Stimulated activated CD4-positive, alpha-beta T cell treated with anti-CD3 and anti-CD28 coated beads, Interleukin-4, amount 100 ng/mL, for 48 hours (primary cell): Measurements from ENCODE around the gene AACS.
"Not testable (repeated sequence)": the region's sequence is repeated elsewhere in the genome, so short reads cannot be mapped to it uniquely, and the experiment has no call there.

Experiments used
- DNase-seq, 2 donors: peaks; one replicate each; pipeline ENCODE4 v3.0.0-alpha.2; 2020; ENCODE audit warnings: low read depth in 2 of 2

Gene AACS

DNA sequence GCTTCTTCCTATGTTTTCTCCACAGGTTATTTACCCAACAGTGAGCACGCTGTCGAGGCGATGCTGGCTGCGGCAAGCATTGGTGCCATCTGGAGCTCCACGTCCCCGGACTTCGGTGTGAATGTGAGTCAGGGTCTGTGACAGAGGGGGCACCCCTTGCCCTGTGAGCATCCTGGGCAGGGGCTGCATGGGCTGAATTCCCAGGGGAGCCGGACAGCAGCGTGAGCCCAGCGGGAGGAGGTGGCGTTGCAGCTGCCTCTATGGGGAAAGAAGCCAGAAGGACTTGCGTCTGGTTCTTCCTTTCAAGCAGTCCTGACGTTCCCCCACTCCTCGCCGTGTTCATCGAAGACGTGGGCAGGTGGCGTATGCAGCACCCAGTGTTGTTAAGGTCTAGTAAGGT is 26.2 kb downstream of the AACS start:
- no peak for DNase-seq

- DNase-seq, result no peak
These were observed 27.1 kb downstream of the AACS start for GRCh38 chr12:125092108-125092871.

- no peak for DNase-seq
These were observed 27.8 kb downstream of the AACS start for GRCh38 chr12:125092872-125093680.

GRCh38 chr12:125093681-125094330 is 28.6 kb downstream of the AACS start:
- no peak for DNase-seq

DNA sequence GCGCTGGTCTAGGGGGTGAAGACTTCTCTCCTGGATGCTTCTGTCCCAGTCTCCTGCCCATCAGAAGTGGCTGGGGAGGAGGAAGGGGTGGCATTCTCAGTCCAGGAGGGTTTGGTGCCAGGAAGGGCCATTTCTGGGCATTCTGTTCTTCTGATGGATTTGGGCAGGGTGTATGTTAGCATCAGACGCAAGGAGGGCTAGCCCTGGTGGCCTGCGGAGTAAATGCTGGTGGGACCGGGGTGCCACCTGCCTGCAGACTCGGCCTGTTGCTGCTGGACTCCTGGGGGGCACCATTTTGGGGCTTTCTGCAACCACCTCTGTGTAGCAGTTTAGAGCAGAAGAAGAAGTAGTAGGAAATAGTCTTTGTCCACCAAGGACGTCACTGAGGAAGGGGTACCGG is 31.7 kb downstream of the AACS start:
- no peak for DNase-seq

DNA sequence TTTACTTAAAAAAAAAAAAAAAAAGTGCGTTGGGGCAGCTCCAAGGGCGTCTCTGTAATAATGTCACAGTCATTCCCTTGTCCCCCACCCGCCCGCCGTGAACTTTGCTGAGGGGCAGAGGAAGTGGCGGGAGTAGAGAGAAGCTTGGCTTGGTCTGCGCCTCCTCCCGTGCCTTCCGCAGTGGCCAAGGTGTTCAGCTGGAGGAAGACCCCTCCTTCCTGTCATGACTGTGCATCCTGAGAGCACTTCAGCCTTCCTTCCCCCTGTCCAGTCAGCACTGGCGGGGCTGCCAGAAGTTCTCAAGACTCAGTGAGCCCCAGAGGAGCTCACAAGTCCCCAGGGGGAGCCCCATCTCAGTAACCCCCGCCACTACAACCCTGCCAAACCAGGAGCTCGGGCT is 32.2 kb downstream of the AACS start:
- no peak for DNase-seq

GRCh38 chr12:125098676-125099408 is 33.6 kb downstream of the AACS start:
- no peak for DNase-seq

GRCh38 chr12:125099409-125099782 is 34.2 kb downstream of the AACS start:
- DNase-seq, result no peak

GRCh38 chr12:125100551-125101434 is 35.6 kb downstream of the AACS start:
- DNase-seq, result no peak

- no peak for DNase-seq
These were observed 39.7 kb downstream of the AACS start for GRCh38 chr12:125104982-125105381.

DNA sequence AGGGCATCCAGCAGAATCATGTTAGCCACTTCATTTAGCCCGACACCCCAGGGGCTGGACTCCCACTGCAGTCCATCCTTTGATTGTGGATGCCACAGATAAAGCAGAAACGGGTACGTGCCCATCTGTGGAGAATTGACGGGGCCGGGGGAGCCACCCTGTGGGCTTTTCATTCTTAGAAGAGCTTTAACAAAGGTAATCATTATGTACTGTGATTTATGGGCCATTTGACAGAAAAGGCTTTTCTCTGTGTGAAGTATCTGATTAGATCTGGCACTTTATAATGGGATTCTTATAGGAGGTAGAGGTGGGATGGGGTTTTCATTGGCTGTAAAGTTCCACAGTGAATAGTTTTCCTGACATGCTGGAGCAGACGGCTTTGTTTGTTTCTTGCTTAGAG is 40.4 kb downstream of the AACS start:
- DNase-seq, result no peak

DNA sequence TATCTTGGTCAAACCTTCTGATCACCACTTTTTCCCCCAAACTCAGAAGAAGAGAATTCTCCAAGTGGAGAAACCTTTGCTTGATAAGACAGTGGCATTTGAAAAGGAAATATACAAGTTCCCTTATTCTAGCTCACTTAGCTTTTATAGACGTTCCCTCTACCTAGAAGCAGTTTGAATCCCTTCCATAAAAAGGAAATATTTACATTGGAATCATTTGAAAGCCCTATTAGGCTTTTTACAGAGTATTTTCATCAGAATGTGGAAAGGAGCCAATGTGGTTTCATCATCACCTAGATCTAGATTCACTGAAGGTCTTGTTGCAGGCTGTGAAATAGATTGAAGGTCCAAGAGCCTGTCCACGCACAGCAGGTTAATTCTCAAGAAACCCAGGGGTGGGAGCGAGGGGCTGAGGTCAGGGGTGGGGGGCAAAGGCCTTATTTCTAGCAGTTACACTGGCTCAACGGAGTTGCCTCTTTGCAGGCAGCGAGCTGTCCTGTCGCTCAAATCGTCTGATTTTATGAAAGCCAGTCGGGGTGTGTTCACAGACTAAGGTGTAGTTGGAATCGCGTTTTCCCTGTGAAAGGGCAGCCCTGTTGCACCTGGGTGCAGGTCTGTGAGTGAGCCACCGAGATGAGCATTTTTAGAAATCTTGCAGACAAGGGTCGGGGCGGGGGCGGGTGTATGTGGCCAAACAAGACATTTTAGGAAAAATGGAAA is 45.6 kb downstream of the AACS start:
- no peak for DNase-seq

GRCh38 chr12:125111403-125111802 is 46.2 kb downstream of the AACS start:
- no peak for DNase-seq

GRCh38 chr12:125112614-125113013 is 47.4 kb downstream of the AACS start:
- not testable (repeated sequence) for DNase-seq

- DNase-seq, result no peak
These were observed 48.0 kb downstream of the AACS start for GRCh38 chr12:125113263-125113662.

DNA sequence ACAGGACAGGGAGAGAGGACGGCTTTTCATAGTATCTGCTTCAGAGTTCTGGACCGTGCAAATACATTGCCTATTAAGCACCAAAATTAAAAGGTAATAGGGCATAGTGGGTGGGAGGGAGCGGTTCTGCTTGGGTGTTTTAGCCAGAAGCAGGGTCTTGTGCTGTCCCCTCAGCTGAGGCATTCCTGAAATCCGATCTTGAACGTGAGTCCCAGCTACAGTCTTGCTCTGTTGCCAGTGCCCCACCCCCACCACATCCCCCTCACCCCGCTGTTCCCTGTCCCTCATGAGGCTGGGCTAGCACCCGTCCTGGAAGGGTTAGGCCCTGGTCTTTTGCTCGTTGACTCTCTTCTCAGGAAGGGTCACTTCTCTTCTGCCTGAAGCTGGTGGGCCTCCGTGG is 48.6 kb downstream of the AACS start:
- DNase-seq, result no peak

DNA sequence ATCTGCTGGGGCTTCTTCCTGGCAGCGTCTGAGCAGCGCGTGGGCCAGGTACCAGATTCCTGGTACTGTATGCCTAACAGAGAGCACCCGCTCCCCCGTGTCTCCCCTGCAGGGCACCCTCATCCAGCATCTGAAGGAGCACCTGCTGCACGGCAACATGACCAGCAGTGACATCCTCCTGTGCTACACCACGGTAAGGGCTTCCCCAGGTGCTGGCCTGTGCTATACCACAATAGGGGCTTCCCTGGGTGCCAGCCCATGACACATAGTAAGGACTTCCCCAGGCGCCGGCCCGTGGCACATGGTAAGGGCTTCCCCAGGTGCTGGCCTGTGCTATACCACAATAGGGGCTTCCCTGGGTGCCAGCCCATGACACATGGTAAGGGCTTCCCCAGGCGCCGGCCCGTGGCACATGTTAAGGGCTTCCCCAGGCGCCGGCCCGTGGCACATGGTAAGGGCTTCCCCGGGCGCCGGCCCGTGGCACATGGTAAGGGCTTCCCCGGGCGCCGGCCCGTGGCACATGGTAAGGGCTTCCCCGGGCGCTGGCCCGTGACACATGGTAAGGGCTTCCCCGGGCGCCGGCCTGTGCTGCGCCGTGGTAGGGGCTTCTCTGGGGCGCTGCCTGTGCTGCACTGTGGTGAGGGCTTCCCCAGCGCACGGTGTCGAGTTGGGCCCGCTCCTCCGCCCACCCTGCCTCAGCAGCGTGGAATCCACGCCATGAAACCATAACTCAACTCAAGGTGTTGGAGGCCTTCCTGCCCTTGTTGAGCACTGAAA is 49.3 kb downstream of the AACS start:
- DNase-seq, result no peak

DNA sequence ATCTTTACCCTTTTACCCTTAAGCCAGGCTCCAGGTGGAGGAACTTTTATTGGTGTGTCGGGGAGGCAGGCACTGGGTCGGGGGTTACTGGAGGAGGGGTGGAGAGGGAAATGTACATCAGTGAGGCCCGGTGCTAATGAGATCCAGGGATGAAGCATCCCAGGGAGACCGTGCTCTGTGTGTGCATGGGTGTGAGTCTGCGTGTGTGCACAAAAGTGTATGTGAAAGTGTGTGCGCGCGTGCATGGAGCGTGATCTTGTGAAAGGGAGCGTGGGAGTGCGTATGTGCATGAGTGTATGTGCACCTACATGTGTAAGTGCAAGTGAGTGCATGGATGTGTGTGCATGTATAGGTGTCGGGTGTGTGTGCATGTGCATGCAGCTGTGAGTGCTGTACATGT is 55.3 kb downstream of the AACS start:
- no peak for DNase-seq

GRCh38 chr12:125121106-125121505 is 55.9 kb downstream of the AACS start:
- no peak for DNase-seq

DNA sequence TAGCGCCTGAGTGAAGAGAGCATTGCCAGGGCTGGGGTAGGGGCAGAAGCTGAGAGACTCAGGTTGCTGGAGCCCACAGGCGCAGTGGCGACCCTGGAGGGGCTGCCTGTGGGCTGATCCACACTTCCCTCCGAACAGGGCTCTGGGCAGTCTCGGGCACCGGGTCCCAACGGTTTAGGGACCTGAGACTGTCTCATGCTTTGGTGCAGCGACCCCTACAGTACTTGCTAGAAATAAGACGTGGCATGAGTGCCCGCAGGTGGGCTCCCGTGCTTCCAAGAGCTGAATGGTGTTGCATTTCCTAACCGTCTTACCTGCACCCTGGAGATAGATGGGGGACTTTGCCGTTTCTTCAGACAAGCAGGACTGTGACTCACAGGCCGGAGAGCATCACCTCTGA is 57.4 kb downstream of the AACS start:
- no peak for DNase-seq
